Neural crest cell (in vitro differentiated cells): Measurements from ENCODE around the gene NMNAT3. TPM values are rescaled to one million over a fixed set of nuclear protein-coding genes. Genes with fewer than 3 reads are reported as not detected.

Source experiments
- DNase-seq: peaks from one replicate; pipeline ENCODE4 v3.0.0; 2021; ENCODE audit warnings: low read depth, mixed read lengths, low spot score
- H3K27ac Mint-ChIP-seq: one replicate; pipeline ENCODE4 v1.8.0; 2021; ENCODE audit warnings: mild to moderate bottlenecking, mixed read lengths; ENCODE audit not compliant: unreplicated experiment
- H3K27me3 Mint-ChIP-seq: 2 replicates; pipeline ENCODE4 v1.8.0; 2021; ENCODE audit warnings: low read depth, mild to moderate bottlenecking, mixed read lengths
- H3K36me3 Mint-ChIP-seq: 2 replicates; pipeline ENCODE4 v1.8.0; 2021; ENCODE audit warnings: low read depth, mild to moderate bottlenecking, mixed read lengths
- H3K4me1 Mint-ChIP-seq: 2 replicates; pipeline ENCODE4 v1.8.0; 2021; ENCODE audit warnings: mixed read lengths
- H3K4me3 Mint-ChIP-seq: one replicate; pipeline ENCODE4 v1.8.0; 2021; ENCODE audit warnings: mild to moderate bottlenecking, mixed read lengths
- H3K9me3 Mint-ChIP-seq: 2 replicates; pipeline ENCODE4 v1.8.0; 2021; ENCODE audit warnings: mixed read lengths
- CTCF ChIP-seq: fragments of 200-600 bp; sonication (generic); conservative IDR thresholded peaks from 2 replicates; pipeline ENCODE4 v1.5.0; 2021; ENCODE audit warnings: antibody characterized with exemption, mild to moderate bottlenecking
- total RNA-seq: library from RNA; stranded (reverse); gene quantifications from 2 replicates; pipeline ENCODE4 v1.2.1, GENCODE V29; 2021

Gene NMNAT3
- total RNA-seq, 1 donor from 2014 or later = 2.5 TPM

GRCh38 chr3:139657936-139658335 lies 19.8 kb downstream of the NMNAT3 start:
- Mint-ChIP-seq H3K4me3 (no peak overlapping the region), H3K4me1 (no peaks in the 10 kb centered on the region), H3K27me3 (no peaks in the 10 kb centered on the region), H3K27ac (no peak overlapping the region), H3K36me3 (no peaks in the 10 kb centered on the region), H3K9me3 (no peaks in the 10 kb centered on the region)
- no peak for DNase-seq
- TF ChIP-seq CTCF = no peak

GRCh38 chr3:139657434-139657833 lies 20.3 kb downstream of the NMNAT3 start:
- Mint-ChIP-seq H3K9me3 (no peaks in the 10 kb centered on the region), H3K4me1 (no peaks in the 10 kb centered on the region), H3K4me3 (no peak overlapping the region), H3K36me3 (no peaks in the 10 kb centered on the region), H3K27ac (no peak overlapping the region), H3K27me3 (no peaks in the 10 kb centered on the region)
- no peak for DNase-seq
- TF ChIP-seq CTCF = no peak

- no peaks in the 10 kb centered on the region for H3K4me1 Mint-ChIP-seq
- no peaks in the 10 kb centered on the region for H3K36me3 Mint-ChIP-seq
- no peaks in the 10 kb centered on the region for H3K27me3 Mint-ChIP-seq
- TF ChIP-seq CTCF = no peak
- DNase-seq = no peak
- no peak overlapping the region for H3K27ac Mint-ChIP-seq
- no peaks in the 10 kb centered on the region for H3K9me3 Mint-ChIP-seq
- no peak overlapping the region for H3K4me3 Mint-ChIP-seq
Observed at GRCh38 chr3:139655909-139656595, 21.7 kb downstream of the NMNAT3 start.

GRCh38 chr3:139654637-139655365 lies 23.0 kb downstream of the NMNAT3 start:
- no peaks in the 10 kb centered on the region for H3K4me1 Mint-ChIP-seq
- H3K4me3 Mint-ChIP-seq = no peak overlapping the region
- H3K27me3 Mint-ChIP-seq = no peaks in the 10 kb centered on the region
- no peaks in the 10 kb centered on the region for H3K9me3 Mint-ChIP-seq
- DNase-seq = no peak
- H3K36me3 Mint-ChIP-seq = no peaks in the 10 kb centered on the region
- no peak overlapping the region for H3K27ac Mint-ChIP-seq
- no peak for TF ChIP-seq CTCF

GRCh38 chr3:139653582-139653981 lies 24.2 kb downstream of the NMNAT3 start:
- no peaks in the 10 kb centered on the region for H3K36me3 Mint-ChIP-seq
- H3K27me3 Mint-ChIP-seq = no peaks in the 10 kb centered on the region
- no peak overlapping the region for H3K4me3 Mint-ChIP-seq
- no peaks in the 10 kb centered on the region for H3K4me1 Mint-ChIP-seq
- H3K9me3 Mint-ChIP-seq = no peaks in the 10 kb centered on the region
- no peak for TF ChIP-seq CTCF
- no peak for DNase-seq
- no peak overlapping the region for H3K27ac Mint-ChIP-seq
